ENCODE data around the gene PDLIM7.
"Not testable (repeated sequence)": the region's sequence is repeated elsewhere in the genome, so short reads cannot be mapped to it uniquely, and the experiment has no call there.

The PDLIM7 gene

GRCh38 chr5:177492841-177493240 lies 4.6 kb downstream of the PDLIM7 start:
- DNase-seq (ENCODE audit: insufficient read length, low spot score) (no peak), FAIRE-seq (no peak)

GRCh38 chr5:177491983-177492746 lies 5.2 kb downstream of the PDLIM7 start:
- FAIRE-seq (no peak), DNase-seq (ENCODE audit: insufficient read length, low spot score) (no peak)

- DNase-seq (ENCODE audit: insufficient read length, low spot score) = no peak
- no peak for FAIRE-seq
Measured at GRCh38 chr5:177491429-177491945, 5.9 kb downstream of the PDLIM7 start.

GRCh38 chr5:177490992-177491391 lies 6.4 kb downstream of the PDLIM7 start:
- no peak for DNase-seq (ENCODE audit: insufficient read length, low spot score)
- no peak for FAIRE-seq

GRCh38 chr5:177490311-177490991 lies 7.0 kb downstream of the PDLIM7 start:
- DNase-seq (ENCODE audit: insufficient read length, low spot score) (no peak), FAIRE-seq (no peak)

- DNase-seq (ENCODE audit: insufficient read length, low spot score) (no peak), FAIRE-seq (no peak)
Measured at GRCh38 chr5:177489119-177489716, 8.2 kb downstream of the PDLIM7 start.

GRCh38 chr5:177487975-177488374 lies 9.4 kb downstream of the PDLIM7 start:
- FAIRE-seq = no peak
- DNase-seq (ENCODE audit: insufficient read length, low spot score) = no peak

- DNase-seq (ENCODE audit: insufficient read length, low spot score) (no peak), FAIRE-seq (no peak)
Measured at GRCh38 chr5:177487144-177487543, 10.3 kb downstream of the PDLIM7 start.

GRCh38 chr5:177486256-177486655 lies 11.1 kb downstream of the PDLIM7 start:
- FAIRE-seq (no peak), DNase-seq (ENCODE audit: insufficient read length, low spot score) (no peak)

GRCh38 chr5:177485753-177486152 lies 11.7 kb downstream of the PDLIM7 start:
- DNase-seq (ENCODE audit: insufficient read length, low spot score); FAIRE-seq: not testable (repeated sequence)

GRCh38 chr5:177484902-177485549 lies 12.4 kb downstream of the PDLIM7 start:
- no peak for FAIRE-seq

GRCh38 chr5:177483994-177484901 lies 13.2 kb downstream of the PDLIM7 start:
- DNase-seq (ENCODE audit: insufficient read length, low spot score) = no peak
- FAIRE-seq = no peak

More at GRCh38 chr5:177484902-177485549, 12.4 kb downstream of the PDLIM7 start:
- DNase-seq (ENCODE audit: insufficient read length, low spot score) = no peak

GRCh38 chr5:177483042-177483441 lies 14.4 kb downstream of the PDLIM7 start:
- no peak for DNase-seq (ENCODE audit: insufficient read length, low spot score)
- no peak for FAIRE-seq

- no peak for FAIRE-seq
- DNase-seq (ENCODE audit: insufficient read length, low spot score) = no peak
Measured at GRCh38 chr5:177482359-177482795, 15.0 kb downstream of the PDLIM7 start.

- FAIRE-seq = no peak
- no peak for DNase-seq (ENCODE audit: insufficient read length, low spot score)
Measured at GRCh38 chr5:177479774-177480173, 17.6 kb downstream of the PDLIM7 start.

- DNase-seq (ENCODE audit: insufficient read length, low spot score) = no peak
- FAIRE-seq = peak; percentile 26
Measured at GRCh38 chr5:177478711-177479646, 18.4 kb downstream of the PDLIM7 start.

GRCh38 chr5:177477701-177478477 lies 19.5 kb downstream of the PDLIM7 start:
- FAIRE-seq = no peak

More at GRCh38 chr5:177477701-177478477, 19.5 kb downstream of the PDLIM7 start:
- no peak for DNase-seq (ENCODE audit: insufficient read length, low spot score)
